CD4-positive, CD25-positive, alpha-beta regulatory T cell (primary cell): ENCODE results near the gene GFPT2. TPM values are rescaled to one million over a fixed set of nuclear protein-coding genes. Genes with fewer than 3 reads are reported as not detected.

Source experiments
- ATAC-seq, 2 donors: fragments of 150-1000 bp; cut with Tn5 transposase; one replicate each; pipeline ENCODE4 v1.10.0; 2021; ENCODE audit warnings: low read depth in 2 of 2, moderate number of reproducible peaks in 2 of 2, moderate library complexity in 1 of 2
- DNase-seq, 3 donors: peaks; one replicate each; pipeline versions ENCODE4 v3.0.0 to v3.0.0-alpha.2; 2012 to 2022; ENCODE audit warnings: mixed read lengths in 1 of 3
- H3K27ac ChIP-seq: one replicate; pipeline ENCODE4 v1.7.0; 2013; ENCODE audit warnings: mild to moderate bottlenecking, low read length; ENCODE audit not compliant: insufficient read depth, poor library complexity, severe bottlenecking
- H3K27me3 ChIP-seq: one replicate; pipeline ENCODE4 v1.7.0; 2013; ENCODE audit warnings: low read length; ENCODE audit not compliant: control insufficient read depth, insufficient read depth
- H3K36me3 ChIP-seq: one replicate; pipeline ENCODE4 v1.7.0; 2013; ENCODE audit warnings: mild to moderate bottlenecking, low read length, moderate library complexity; ENCODE audit not compliant: control insufficient read depth, insufficient read depth
- H3K4me1 ChIP-seq: 2 replicates; pipeline ENCODE4 v1.7.0; 2013; ENCODE audit warnings: mild to moderate bottlenecking, low read length; ENCODE audit not compliant: insufficient read depth, control insufficient read depth, poor library complexity, severe bottlenecking
- H3K4me3 ChIP-seq: one replicate; pipeline ENCODE4 v1.7.0; 2013; ENCODE audit warnings: low read depth, mild to moderate bottlenecking, low read length, moderate library complexity
- H3K9me3 ChIP-seq, 2 experiments: 1 replicate in 1 of 2; 2 replicates in 1 of 2; pipeline ENCODE4 v1.7.0; 2013; ENCODE audit warnings: low read length in 2 of 2, mild to moderate bottlenecking in 1 of 2, moderate library complexity in 1 of 2; ENCODE audit not compliant: control insufficient read depth in 2 of 2
- H3K27ac Mint-ChIP-seq, 3 donors: one replicate each; pipeline ENCODE4 v1.8.0; 2020 to 2022; ENCODE audit warnings: mild to moderate bottlenecking in 3 of 3, mixed read lengths in 3 of 3, moderate library complexity in 2 of 3
- H3K27me3 Mint-ChIP-seq: one replicate; pipeline ENCODE4 v1.8.0; 2022; ENCODE audit warnings: mild to moderate bottlenecking, mixed read lengths
- H3K36me3 Mint-ChIP-seq: one replicate; pipeline ENCODE4 v1.8.0; 2020; ENCODE audit warnings: mixed read lengths
- H3K4me1 Mint-ChIP-seq, 4 donors: one replicate each; pipeline ENCODE4 v1.8.0; 2020 to 2022; ENCODE audit warnings: mixed read lengths in 4 of 4, mild to moderate bottlenecking in 1 of 4
- H3K4me3 Mint-ChIP-seq, 4 donors: one replicate each; pipeline ENCODE4 v1.8.0; 2020 to 2022; ENCODE audit warnings: mild to moderate bottlenecking in 4 of 4, mixed read lengths in 4 of 4, moderate library complexity in 3 of 4
- H3K9me3 Mint-ChIP-seq, 7 donors: one replicate each; pipeline ENCODE4 v1.8.0; 2020 to 2022; ENCODE audit warnings: mixed read lengths in 7 of 7, mild to moderate bottlenecking in 3 of 7, moderate library complexity in 2 of 7
- polyA plus RNA-seq, 4 donors: library from polyadenylated mRNA; unstranded; fragments of 300-500 nt; fragmentation: Illumina TruSeq; gene quantifications; one replicate each; pipeline ENCODE4 v1.2.3, GENCODE V29; 2021
- total RNA-seq: library from RNA; stranded (reverse); gene quantifications from one replicate; pipeline ENCODE4 v1.2.3, GENCODE V29; 2022

The GFPT2 gene
- total RNA-seq: not detected
- polyA plus RNA-seq: under 1 TPM in 1 of 4 donors, not detected in 3; 0.16 TPM

DNA sequence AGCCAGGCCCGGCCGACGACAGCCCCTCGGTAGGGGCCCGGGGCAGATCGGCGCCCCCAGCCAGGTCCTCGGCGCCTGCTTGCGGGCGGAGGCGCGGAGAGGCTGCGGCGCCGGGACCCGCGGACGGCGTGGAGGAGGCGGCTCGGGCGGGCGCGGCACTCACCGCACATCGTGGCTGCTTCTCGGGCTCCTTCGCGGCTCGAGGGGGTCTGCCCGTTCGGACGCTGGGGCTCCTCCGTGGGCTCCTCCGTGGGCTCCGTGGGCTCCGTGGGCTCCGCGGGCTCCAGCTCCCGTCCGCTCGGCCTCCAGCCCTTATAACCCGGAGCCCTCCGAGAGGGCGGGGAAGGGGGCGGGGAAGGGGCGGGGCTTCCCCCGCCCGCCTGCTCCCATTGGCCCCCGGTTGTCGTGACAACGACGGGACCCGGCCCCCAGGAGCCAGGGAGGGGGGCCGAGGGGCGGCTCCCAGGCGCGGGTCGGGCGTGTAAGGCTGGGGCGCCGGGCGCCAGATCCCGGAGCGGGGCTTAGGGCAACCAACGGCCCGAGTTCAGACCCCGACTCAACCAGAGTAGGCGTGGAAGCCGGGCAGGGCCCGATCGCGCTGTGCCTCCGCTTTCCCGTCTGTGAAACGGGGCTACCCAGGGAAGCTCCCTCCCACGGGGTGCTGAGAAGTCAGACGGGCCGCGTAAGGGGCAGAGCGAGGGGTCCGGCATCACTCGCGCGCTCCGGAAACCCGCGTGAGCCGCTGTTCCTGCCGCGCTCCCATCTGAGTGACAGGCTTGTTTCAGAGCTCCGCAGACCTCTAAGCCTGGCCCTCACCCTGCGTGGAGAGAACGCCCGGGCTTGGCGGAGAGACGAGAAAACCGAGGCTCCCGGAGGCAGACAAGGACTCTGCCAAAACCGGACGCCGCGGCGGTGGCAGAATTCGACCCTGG lies at the start of gene GFPT2:
TSS of gene GFPT2 (minus strand) at position 289 of the 932 bp plus-strand sequence. CDS start at position 170, 119 bp downstream.
- H3K9me3 Mint-ChIP-seq: peaks cover 0 to 3% (median 0%) of the 10 kb centered on the region in 7 donors
- Histone ChIP-seq H3K4me3 (no peak within 1 kb of the TSS), H3K27ac (no peak within 1 kb of the TSS), H3K9me3 (no peaks in the 10 kb centered on the region), H3K27me3 (peaks cover 19% of the 10 kb centered on the region), H3K36me3 (no peaks in the 10 kb centered on the region), H3K4me1 (peaks cover 22% of the 10 kb centered on the region)
- ATAC-seq (peak; percentile 76 to 79), DNase-seq (peak; percentile 57 to 74 (median 67))
- peaks cover 45% of the 10 kb centered on the region for H3K27me3 Mint-ChIP-seq
- peaks cover 0 to 11% (median 2%) of the 10 kb centered on the region in 4 donors for H3K4me1 Mint-ChIP-seq
- no peaks in the 10 kb centered on the region for H3K36me3 Mint-ChIP-seq
- no peak within 1 kb of the TSS for H3K27ac Mint-ChIP-seq
- peak within 1 kb of the TSS; percentile 75 to 87 (median 81) for H3K4me3 Mint-ChIP-seq

DNA sequence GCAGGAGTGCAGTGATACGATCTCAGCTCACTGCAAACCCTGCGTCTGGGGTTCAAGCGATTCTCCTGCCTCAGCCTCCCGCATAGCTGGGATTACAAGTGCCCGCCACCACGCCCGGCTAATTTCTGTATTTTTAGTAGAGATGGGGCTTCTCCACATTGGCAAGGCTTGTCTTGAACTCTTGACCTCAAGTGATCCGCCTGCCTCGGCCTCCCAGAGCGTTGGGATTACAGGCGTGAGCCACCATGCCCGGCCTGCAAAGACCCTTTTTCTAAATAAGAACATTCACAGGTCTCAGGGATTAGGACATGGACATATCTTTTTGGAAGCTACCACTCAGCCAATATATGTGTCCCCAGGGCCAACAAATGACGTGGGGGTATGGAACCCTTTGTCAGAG lies 49.6 kb upstream of the GFPT2 start:
- no peaks in the 10 kb centered on the region for H3K27me3 ChIP-seq
- no peak overlapping the region for H3K27ac ChIP-seq
- peaks cover 0 to 1% (median 0%) of the 10 kb centered on the region in 7 donors for H3K9me3 Mint-ChIP-seq
- H3K4me3 ChIP-seq: no peak overlapping the region
- DNase-seq (no peak), ATAC-seq (no peak)
- H3K36me3 Mint-ChIP-seq: no peaks in the 10 kb centered on the region
- no peaks in the 10 kb centered on the region for H3K4me1 ChIP-seq
- no peaks in the 10 kb centered on the region for H3K27me3 Mint-ChIP-seq
- H3K9me3 ChIP-seq: no peaks in the 10 kb centered on the region
- H3K4me1 Mint-ChIP-seq: no peaks in the 10 kb centered on the region
- no peak overlapping the region for H3K27ac Mint-ChIP-seq
- no peaks in the 10 kb centered on the region for H3K36me3 ChIP-seq
- H3K4me3 Mint-ChIP-seq: no peak overlapping the region

- Histone ChIP-seq H3K4me1 (no peaks in the 10 kb centered on the region), H3K27me3 (no peaks in the 10 kb centered on the region), H3K36me3 (no peaks in the 10 kb centered on the region), H3K9me3 (no peaks in the 10 kb centered on the region), H3K27ac (no peak overlapping the region), H3K4me3 (no peak overlapping the region)
- Mint-ChIP-seq H3K36me3 (no peaks in the 10 kb centered on the region), H3K27me3 (no peaks in the 10 kb centered on the region), H3K4me3 (no peak overlapping the region), H3K9me3 (peaks cover 0 to 3% (median 0%) of the 10 kb centered on the region in 7 donors), H3K27ac (no peak overlapping the region), H3K4me1 (no peaks in the 10 kb centered on the region)
- no peak for DNase-seq
- ATAC-seq: no peak
These were observed 48.2 kb upstream of the GFPT2 start for GRCh38 chr5:180401229-180401907.

- no peaks in the 10 kb centered on the region for H3K4me1 ChIP-seq
- Mint-ChIP-seq H3K4me1 (no peaks in the 10 kb centered on the region), H3K27me3 (peaks cover 4% of the 10 kb centered on the region)
These were observed 47.3 kb upstream of the GFPT2 start for GRCh38 chr5:180400416-180400815.

GRCh38 chr5:180399401-180400215 lies 46.5 kb upstream of the GFPT2 start:
- H3K9me3 Mint-ChIP-seq: peaks cover 0 to 1% (median 0%) of the 10 kb centered on the region in 7 donors
- H3K4me1 Mint-ChIP-seq: no peaks in the 10 kb centered on the region
- H3K27me3 Mint-ChIP-seq: peaks cover 5% of the 10 kb centered on the region
- H3K27me3 ChIP-seq: no peaks in the 10 kb centered on the region
- no peaks in the 10 kb centered on the region for H3K9me3 ChIP-seq
- ATAC-seq: no peak
- H3K4me1 ChIP-seq: no peaks in the 10 kb centered on the region
- H3K36me3 ChIP-seq: no peaks in the 10 kb centered on the region
- no peak overlapping the region for H3K27ac ChIP-seq
- H3K36me3 Mint-ChIP-seq: no peaks in the 10 kb centered on the region
- H3K4me3 Mint-ChIP-seq: no peak overlapping the region
- no peak overlapping the region for H3K4me3 ChIP-seq
- DNase-seq: no peak
- H3K27ac Mint-ChIP-seq: no peak overlapping the region

More at GRCh38 chr5:180400416-180400815, 47.3 kb upstream of the GFPT2 start:
- Histone ChIP-seq H3K9me3 (no peaks in the 10 kb centered on the region), H3K36me3 (no peaks in the 10 kb centered on the region), H3K4me3 (no peak overlapping the region), H3K27ac (no peak overlapping the region), H3K27me3 (no peaks in the 10 kb centered on the region)
- ATAC-seq (no peak), DNase-seq (no peak)
- H3K27ac Mint-ChIP-seq: no peak overlapping the region
- H3K36me3 Mint-ChIP-seq: no peaks in the 10 kb centered on the region
- peaks cover 0 to 1% (median 0%) of the 10 kb centered on the region in 7 donors for H3K9me3 Mint-ChIP-seq
- H3K4me3 Mint-ChIP-seq: no peak overlapping the region

DNA sequence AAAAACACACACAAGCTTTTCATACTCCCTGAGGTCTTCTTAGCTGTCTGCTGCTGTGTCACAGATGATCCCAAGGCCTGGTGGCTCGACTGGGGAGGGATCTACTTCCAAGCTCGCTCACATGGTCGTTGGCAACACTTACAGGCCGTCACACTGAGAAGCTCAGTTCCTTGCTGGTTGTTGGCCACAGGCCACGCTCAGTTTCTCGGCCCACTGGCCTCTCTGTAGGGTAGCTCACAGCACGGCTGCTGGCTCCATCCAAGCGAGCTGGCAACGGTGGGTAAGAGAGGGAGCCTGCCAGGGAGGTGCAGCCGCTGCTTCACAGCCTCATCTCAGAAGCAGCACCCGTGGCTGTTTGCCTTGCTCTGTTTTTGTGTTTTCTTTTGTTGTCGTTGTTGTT lies 43.8 kb upstream of the GFPT2 start:
- peaks cover 0 to 1% (median 0%) of the 10 kb centered on the region in 7 donors for H3K9me3 Mint-ChIP-seq
- no peak overlapping the region for H3K27ac Mint-ChIP-seq
- H3K4me3 Mint-ChIP-seq: no peak overlapping the region
- H3K27ac ChIP-seq: no peak overlapping the region
- no peak overlapping the region for H3K4me3 ChIP-seq
- no peaks in the 10 kb centered on the region for H3K4me1 ChIP-seq
- no peak for ATAC-seq
- H3K36me3 Mint-ChIP-seq: no peaks in the 10 kb centered on the region
- H3K36me3 ChIP-seq: no peaks in the 10 kb centered on the region
- H3K27me3 ChIP-seq: no peaks in the 10 kb centered on the region
- peaks cover 5% of the 10 kb centered on the region for H3K27me3 Mint-ChIP-seq
- no peaks in the 10 kb centered on the region for H3K9me3 ChIP-seq
- no peak for DNase-seq
- no peaks in the 10 kb centered on the region for H3K4me1 Mint-ChIP-seq

- H3K4me1 Mint-ChIP-seq: no peaks in the 10 kb centered on the region
- H3K27ac ChIP-seq: no peak overlapping the region
- H3K27me3 ChIP-seq: no peaks in the 10 kb centered on the region
- no peaks in the 10 kb centered on the region for H3K36me3 ChIP-seq
- no peak overlapping the region for H3K4me3 ChIP-seq
- no peak overlapping the region for H3K4me3 Mint-ChIP-seq
- H3K9me3 ChIP-seq: no peaks in the 10 kb centered on the region
- DNase-seq (no peak), ATAC-seq (no peak)
- peaks cover 5% of the 10 kb centered on the region for H3K27me3 Mint-ChIP-seq
- H3K27ac Mint-ChIP-seq: no peak overlapping the region
- H3K9me3 Mint-ChIP-seq: peaks cover 0 to 1% (median 0%) of the 10 kb centered on the region in 7 donors
- H3K4me1 ChIP-seq: no peaks in the 10 kb centered on the region
- no peaks in the 10 kb centered on the region for H3K36me3 Mint-ChIP-seq
These were observed 42.6 kb upstream of the GFPT2 start for GRCh38 chr5:180395540-180396274.
